ENCODE measurements around the gene SLC38A11. TPM values are rescaled to one million over a fixed set of nuclear protein-coding genes. Genes with fewer than 3 reads are reported as not detected.

The SLC38A11 gene
- total RNA-seq, 2 experiments from 2014 or later, result not detected

GRCh38 chr2:164932377-164932776, 22.9 kb downstream of the SLC38A11 start:
- CTCF ChIA-PET, result no interaction called here
- ATAC-seq (no peak), DNase-seq (no peak)
- H3K27ac Mint-ChIP-seq, result no peak overlapping the region
- POLR2A ChIA-PET, result no interaction called here
- no peaks in the 10 kb centered on the region for H3K4me1 Mint-ChIP-seq (ENCODE audit: low read depth)
- H3K36me3 Mint-ChIP-seq (ENCODE audit: low read depth), result no peaks in the 10 kb centered on the region
- no peak overlapping the region for H3K4me3 Mint-ChIP-seq
- H3K27me3 Mint-ChIP-seq (ENCODE audit: low read depth), result peaks cover 2% of the 10 kb centered on the region
- no peaks in the 10 kb centered on the region for H3K9me3 Mint-ChIP-seq (ENCODE audit: insufficient read depth)

- H3K4me3 Mint-ChIP-seq, result no peak overlapping the region
- no peaks in the 10 kb centered on the region for H3K27me3 Mint-ChIP-seq (ENCODE audit: low read depth)
- no peaks in the 10 kb centered on the region for H3K4me1 Mint-ChIP-seq (ENCODE audit: low read depth)
- POLR2A ChIA-PET, result no interaction called here
- no peak overlapping the region for H3K27ac Mint-ChIP-seq
- H3K9me3 Mint-ChIP-seq (ENCODE audit: insufficient read depth), result no peaks in the 10 kb centered on the region
- CTCF ChIA-PET, result no interaction called here
- DNase-seq (no peak), ATAC-seq (no peak)
- H3K36me3 Mint-ChIP-seq (ENCODE audit: low read depth), result no peaks in the 10 kb centered on the region
Observed at GRCh38 chr2:164928101-164928673, 27.1 kb downstream of the SLC38A11 start.

GRCh38 chr2:164922134-164922533, 33.2 kb downstream of the SLC38A11 start:
- Mint-ChIP-seq H3K36me3 (ENCODE audit: low read depth) (no peaks in the 10 kb centered on the region), H3K4me3 (no peak overlapping the region), H3K27ac (no peak overlapping the region), H3K27me3 (ENCODE audit: low read depth) (no peaks in the 10 kb centered on the region), H3K4me1 (ENCODE audit: low read depth) (no peaks in the 10 kb centered on the region), H3K9me3 (ENCODE audit: insufficient read depth) (no peaks in the 10 kb centered on the region)
- POLR2A ChIA-PET, result no interaction called here
- ATAC-seq (no peak), DNase-seq (no peak)
- CTCF ChIA-PET, result interaction anchor here (0.9 kb wide), 1 partner anchor 9 kb away, joined by 4 read pairs; no protein-coding TSS in a partner anchor

DNA sequence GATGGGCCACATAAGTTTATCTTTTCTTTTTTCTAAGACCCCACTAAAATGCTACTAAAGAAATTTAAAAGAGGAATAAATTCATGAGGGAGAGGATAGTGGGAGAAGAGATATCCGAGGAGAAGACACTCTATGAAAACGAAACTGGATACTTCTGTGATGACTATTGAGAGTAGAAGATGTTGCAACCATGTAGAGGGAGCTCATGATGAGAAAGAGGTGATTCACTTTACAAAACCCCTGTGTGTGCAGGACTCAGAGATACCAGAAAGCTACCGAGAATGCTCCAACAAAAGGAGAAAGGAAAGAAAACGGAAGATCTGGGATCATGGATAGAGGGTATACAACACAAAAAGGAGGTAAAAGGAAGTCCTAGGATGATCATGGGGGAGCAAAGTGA, 34.9 kb downstream of the SLC38A11 start:
- CTCF ChIA-PET, result interaction anchor here (0.6 to 1.1 kb wide), 2 partner anchors 10 to 1182 kb away, joined by 3 read pairs; no protein-coding TSS in a partner anchor
- no peak for DNase-seq
- Mint-ChIP-seq H3K4me3 (no peak overlapping the region), H3K4me1 (ENCODE audit: low read depth) (no peaks in the 10 kb centered on the region), H3K27ac (no peak overlapping the region), H3K27me3 (ENCODE audit: low read depth) (no peaks in the 10 kb centered on the region), H3K9me3 (ENCODE audit: insufficient read depth) (no peaks in the 10 kb centered on the region), H3K36me3 (ENCODE audit: low read depth) (no peaks in the 10 kb centered on the region)
- ATAC-seq, result no peak
- POLR2A ChIA-PET, result no interaction called here

DNA sequence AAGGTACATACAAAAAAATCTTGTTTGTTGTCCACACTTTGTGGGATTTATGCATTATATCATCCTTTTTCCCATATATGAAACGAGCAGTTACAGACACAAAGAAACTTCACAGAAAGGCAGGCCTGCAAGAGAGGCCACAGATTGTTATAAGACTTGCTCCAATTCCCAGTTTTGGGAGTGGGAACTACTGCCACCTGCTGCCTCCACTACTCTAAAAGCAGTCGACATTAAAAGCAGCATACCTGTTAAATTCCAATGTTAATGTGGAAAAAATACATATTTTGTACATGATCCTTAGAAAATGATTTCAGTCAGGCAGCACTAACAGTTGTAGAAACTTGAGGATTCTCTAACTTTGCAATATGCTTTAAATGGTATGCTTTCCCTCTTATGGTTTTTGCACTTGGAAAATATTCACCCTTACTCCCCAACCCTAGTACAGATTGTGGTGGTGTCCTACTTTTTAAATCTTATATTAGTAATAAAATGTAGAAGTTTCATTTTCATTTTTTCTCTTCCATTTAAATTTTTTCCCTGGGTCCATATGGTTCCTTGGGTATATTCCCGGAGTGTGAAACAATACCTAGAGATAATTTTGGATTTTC, 37.9 kb downstream of the SLC38A11 start:
- ATAC-seq, result no peak
- Mint-ChIP-seq H3K36me3 (ENCODE audit: low read depth) (no peaks in the 10 kb centered on the region), H3K4me1 (ENCODE audit: low read depth) (no peaks in the 10 kb centered on the region), H3K9me3 (ENCODE audit: insufficient read depth) (no peaks in the 10 kb centered on the region), H3K27me3 (ENCODE audit: low read depth) (no peaks in the 10 kb centered on the region), H3K27ac (no peak overlapping the region), H3K4me3 (no peak overlapping the region)
- ChIA-PET POLR2A (no interaction called here), CTCF (no interaction called here)
- no peak for DNase-seq

DNA sequence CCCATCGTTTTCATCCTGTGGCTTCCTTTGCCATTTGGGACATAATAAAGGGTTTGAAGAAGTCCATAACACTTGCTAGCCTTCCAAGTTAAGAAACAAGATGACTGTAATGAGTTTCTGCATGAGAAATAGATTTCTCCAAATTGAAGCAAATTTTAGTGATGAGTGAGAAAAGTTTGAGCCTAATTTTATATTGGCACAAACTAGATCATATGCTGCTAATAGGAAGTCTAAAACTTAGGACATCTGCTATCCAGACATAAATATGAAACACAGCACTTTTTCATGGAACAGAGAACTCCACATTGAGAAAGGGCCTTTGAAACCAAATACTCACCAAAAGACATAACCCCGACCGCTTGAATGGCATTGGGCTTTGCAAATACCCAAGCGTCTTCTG, 39.8 kb downstream of the SLC38A11 start:
- no peak for DNase-seq
- no peaks in the 10 kb centered on the region for H3K4me1 Mint-ChIP-seq (ENCODE audit: low read depth)
- no peak for ATAC-seq
- H3K27me3 Mint-ChIP-seq (ENCODE audit: low read depth), result no peaks in the 10 kb centered on the region
- H3K9me3 Mint-ChIP-seq (ENCODE audit: insufficient read depth), result no peaks in the 10 kb centered on the region
- H3K4me3 Mint-ChIP-seq, result no peak overlapping the region
- CTCF ChIA-PET, result no interaction called here
- POLR2A ChIA-PET, result no interaction called here
- no peaks in the 10 kb centered on the region for H3K36me3 Mint-ChIP-seq (ENCODE audit: low read depth)
- no peak overlapping the region for H3K27ac Mint-ChIP-seq

- no peak overlapping the region for H3K27ac Mint-ChIP-seq
Observed at GRCh38 chr2:164913640-164914350, 41.5 kb downstream of the SLC38A11 start.

DNA sequence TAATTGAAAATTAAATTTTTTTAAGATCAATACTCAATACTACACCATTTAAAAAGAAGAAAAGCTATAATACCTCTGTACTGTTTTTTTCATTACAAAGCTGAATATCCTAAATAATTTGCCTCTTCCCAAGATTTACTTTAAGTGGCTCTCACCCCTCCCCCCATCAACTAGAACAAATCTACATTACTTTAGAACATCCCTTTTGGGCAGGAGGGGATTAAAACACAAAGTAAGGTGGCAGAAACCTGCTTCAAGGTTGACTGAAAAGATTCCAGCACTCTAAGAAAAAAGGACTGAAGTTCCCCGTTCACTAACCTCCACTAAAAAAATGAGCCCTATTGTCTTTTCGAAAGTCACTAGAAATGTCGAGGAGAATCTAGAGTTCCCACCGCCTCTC, 42.3 kb downstream of the SLC38A11 start:
- DNase-seq (no peak), ATAC-seq (no peak)
- Mint-ChIP-seq H3K4me1 (ENCODE audit: low read depth) (peaks cover 7% of the 10 kb centered on the region), H3K27ac (no peak overlapping the region), H3K9me3 (ENCODE audit: insufficient read depth) (no peaks in the 10 kb centered on the region), H3K27me3 (ENCODE audit: low read depth) (no peaks in the 10 kb centered on the region), H3K36me3 (ENCODE audit: low read depth) (no peaks in the 10 kb centered on the region), H3K4me3 (no peak overlapping the region)
- CTCF ChIA-PET, result interaction anchor here (0.6 to 1.3 kb wide), 3 partner anchors 9 to 175 kb away, joined by 3 to 4 read pairs (median 3); no protein-coding TSS in a partner anchor
- POLR2A ChIA-PET, result no interaction called here

More at GRCh38 chr2:164913640-164914350, 41.5 kb downstream of the SLC38A11 start:
- CTCF ChIA-PET, result interaction anchor here (0.6 to 1.3 kb wide), 3 partner anchors 8 to 176 kb away, joined by 3 to 4 read pairs (median 3); no protein-coding TSS in a partner anchor
- POLR2A ChIA-PET, result no interaction called here
- no peaks in the 10 kb centered on the region for H3K36me3 Mint-ChIP-seq (ENCODE audit: low read depth)
- no peaks in the 10 kb centered on the region for H3K9me3 Mint-ChIP-seq (ENCODE audit: insufficient read depth)
- no peak overlapping the region for H3K4me3 Mint-ChIP-seq
- no peaks in the 10 kb centered on the region for H3K27me3 Mint-ChIP-seq (ENCODE audit: low read depth)
- peaks cover 7% of the 10 kb centered on the region for H3K4me1 Mint-ChIP-seq (ENCODE audit: low read depth)
- ATAC-seq (no peak), DNase-seq (no peak)

DNA sequence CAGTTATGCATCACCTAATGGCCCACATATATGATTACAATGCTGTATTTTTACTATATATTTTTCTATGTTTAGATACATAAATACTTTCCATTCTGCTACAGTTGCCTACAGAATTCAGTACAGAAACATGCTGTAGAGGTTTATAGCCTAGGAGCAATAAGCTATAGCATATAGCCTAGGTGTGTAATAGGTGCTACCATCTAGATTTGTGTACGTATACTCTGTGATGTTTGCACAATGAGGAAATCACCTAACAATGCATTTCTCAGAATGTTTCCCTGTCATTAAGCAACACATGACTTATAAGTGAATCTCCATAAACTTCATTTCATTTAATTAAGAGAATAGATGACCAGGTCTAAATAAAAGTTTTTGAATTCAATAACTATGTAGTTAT, 43.5 kb downstream of the SLC38A11 start:
- no peak overlapping the region for H3K4me3 Mint-ChIP-seq
- H3K4me1 Mint-ChIP-seq (ENCODE audit: low read depth), result peaks cover 7% of the 10 kb centered on the region
- H3K27ac Mint-ChIP-seq, result no peak overlapping the region
- H3K36me3 Mint-ChIP-seq (ENCODE audit: low read depth), result no peaks in the 10 kb centered on the region
- POLR2A ChIA-PET, result no interaction called here
- ATAC-seq (no peak), DNase-seq (no peak)
- H3K27me3 Mint-ChIP-seq (ENCODE audit: low read depth), result no peaks in the 10 kb centered on the region
- no peaks in the 10 kb centered on the region for H3K9me3 Mint-ChIP-seq (ENCODE audit: insufficient read depth)
- CTCF ChIA-PET, result no interaction called here

GRCh38 chr2:164910101-164910899, 45.0 kb downstream of the SLC38A11 start:
- Mint-ChIP-seq H3K4me1 (ENCODE audit: low read depth) (peaks cover 7% of the 10 kb centered on the region), H3K27me3 (ENCODE audit: low read depth) (no peaks in the 10 kb centered on the region), H3K27ac (no peak overlapping the region), H3K36me3 (ENCODE audit: low read depth) (no peaks in the 10 kb centered on the region), H3K4me3 (no peak overlapping the region), H3K9me3 (ENCODE audit: insufficient read depth) (no peaks in the 10 kb centered on the region)
- ATAC-seq, result peak; percentile 53
- POLR2A ChIA-PET, result no interaction called here
- peak; percentile 24 for DNase-seq
- CTCF ChIA-PET, result interaction anchor here (1.3 kb wide), 1 partner anchor 10 kb away, joined by 3 read pairs; no protein-coding TSS in a partner anchor

DNA sequence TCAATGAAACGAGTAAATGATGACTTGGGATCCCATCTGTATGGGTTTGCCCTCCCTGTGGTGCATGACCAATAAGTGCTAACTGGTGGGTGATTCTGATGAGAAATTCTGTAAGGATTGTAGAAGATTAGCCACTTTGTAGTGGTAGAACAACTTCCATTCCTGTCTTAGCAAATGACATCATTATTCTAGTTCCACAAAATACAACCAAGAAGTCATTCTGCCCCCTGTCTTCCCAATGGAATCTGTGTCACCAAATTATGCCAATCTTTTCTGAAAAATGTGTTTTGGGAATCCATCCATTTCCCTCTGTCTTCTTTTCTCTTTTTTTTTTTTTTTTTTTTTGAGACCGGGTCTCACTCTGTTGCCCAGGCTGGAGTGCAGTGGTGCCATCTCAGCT, 48.4 kb downstream of the SLC38A11 start:
- no peak overlapping the region for H3K4me3 Mint-ChIP-seq
- ATAC-seq (no peak), DNase-seq (no peak)
- ChIA-PET CTCF (no interaction called here), POLR2A (no interaction called here)
- no peak overlapping the region for H3K27ac Mint-ChIP-seq
- H3K36me3 Mint-ChIP-seq (ENCODE audit: low read depth), result no peaks in the 10 kb centered on the region
- peaks cover 2% of the 10 kb centered on the region for H3K27me3 Mint-ChIP-seq (ENCODE audit: low read depth)
- H3K4me1 Mint-ChIP-seq (ENCODE audit: low read depth), result peaks cover 7% of the 10 kb centered on the region
- no peaks in the 10 kb centered on the region for H3K9me3 Mint-ChIP-seq (ENCODE audit: insufficient read depth)

DNA sequence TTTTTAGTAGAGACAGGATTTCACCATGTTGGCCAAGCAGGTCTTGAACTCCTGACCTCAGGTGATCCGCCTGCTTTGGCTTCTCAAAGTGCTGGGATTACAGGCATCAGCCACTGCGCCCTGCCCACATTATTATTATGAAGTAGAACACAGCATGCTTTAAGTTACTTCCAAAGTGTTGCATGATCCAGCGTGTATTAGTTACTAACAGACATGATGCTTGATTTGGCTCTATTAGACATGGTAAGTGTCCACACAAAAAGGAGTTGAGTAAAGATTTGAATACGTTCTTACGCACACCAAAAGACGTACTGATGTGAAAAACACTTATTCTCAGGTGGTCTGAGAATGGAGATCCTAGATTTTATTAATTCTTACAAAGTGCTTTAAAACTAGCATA, 50.0 kb downstream of the SLC38A11 start:
- CTCF ChIA-PET, result no interaction called here
- peaks cover 4% of the 10 kb centered on the region for H3K4me1 Mint-ChIP-seq (ENCODE audit: low read depth)
- H3K27ac Mint-ChIP-seq, result no peak overlapping the region
- H3K27me3 Mint-ChIP-seq (ENCODE audit: low read depth), result peaks cover 2% of the 10 kb centered on the region
- no peaks in the 10 kb centered on the region for H3K36me3 Mint-ChIP-seq (ENCODE audit: low read depth)
- no peak for DNase-seq
- no peaks in the 10 kb centered on the region for H3K9me3 Mint-ChIP-seq (ENCODE audit: insufficient read depth)
- POLR2A ChIA-PET, result no interaction called here
- no peak for ATAC-seq
- no peak overlapping the region for H3K4me3 Mint-ChIP-seq
